HG03064 (cell line): ENCODE data around the gene TIPIN.
"Not testable (repeated sequence)": the region's sequence is repeated elsewhere in the genome, so short reads cannot be mapped to it uniquely, and the experiment has no call there.

Source experiments
- ATAC-seq: cut with Tn5 transposase; IDR thresholded peaks from one replicate; pipeline ENCODE4 v1.9.1; 2021; ENCODE audit warnings: low read depth; ENCODE audit not compliant: unreplicated experiment

Gene TIPIN

DNA sequence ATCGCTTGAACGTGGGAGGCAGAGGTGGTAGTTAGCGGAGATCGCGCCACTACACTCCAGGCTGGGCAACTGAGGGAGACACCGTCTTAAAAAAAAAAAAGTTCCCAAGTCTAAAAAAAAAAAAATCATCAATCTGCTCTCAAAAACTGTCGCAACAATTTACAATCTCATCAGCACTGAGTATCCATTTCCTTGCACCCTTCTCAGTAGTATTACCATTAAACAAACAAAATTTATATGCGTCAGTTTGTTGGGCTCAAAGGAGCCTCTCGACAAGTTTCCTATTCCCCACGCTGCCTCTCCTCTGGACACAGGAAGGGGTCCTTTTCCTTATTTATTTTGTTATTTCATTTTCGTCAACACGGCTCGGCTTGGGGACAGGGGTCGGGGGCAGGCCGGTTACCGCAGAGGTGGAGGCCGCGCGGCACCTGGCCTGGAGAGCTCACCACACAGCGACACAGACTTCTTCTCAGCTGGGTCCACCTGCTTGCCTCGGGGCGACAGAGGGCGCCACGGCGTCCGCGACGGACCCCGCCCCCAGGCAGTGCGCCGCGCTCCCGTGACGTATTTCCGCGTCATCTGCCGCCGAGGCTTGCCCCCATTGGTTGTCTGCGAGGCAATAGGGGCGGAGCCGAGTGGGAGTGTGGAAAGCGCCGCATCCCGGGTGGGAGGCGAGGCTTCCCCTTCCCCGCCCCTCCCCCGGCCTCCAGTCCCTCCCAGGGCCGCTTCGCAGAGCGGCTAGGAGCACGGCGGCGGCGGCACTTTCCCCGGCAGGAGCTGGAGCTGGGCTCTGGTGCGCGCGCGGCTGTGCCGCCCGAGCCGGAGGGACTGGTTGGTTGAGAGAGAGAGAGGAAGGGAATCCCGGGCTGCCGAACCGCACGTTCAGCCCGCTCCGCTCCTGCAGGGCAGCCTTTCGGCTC, 30.0 kb upstream of the TIPIN start, which contains the start of gene MAP2K1:
MAP2K1 (plus strand) TSS at position 709 of the 920 bp plus-strand sequence. CDS start 436 bp downstream, outside the sequence.
- ATAC-seq = peak; percentile 68

DNA sequence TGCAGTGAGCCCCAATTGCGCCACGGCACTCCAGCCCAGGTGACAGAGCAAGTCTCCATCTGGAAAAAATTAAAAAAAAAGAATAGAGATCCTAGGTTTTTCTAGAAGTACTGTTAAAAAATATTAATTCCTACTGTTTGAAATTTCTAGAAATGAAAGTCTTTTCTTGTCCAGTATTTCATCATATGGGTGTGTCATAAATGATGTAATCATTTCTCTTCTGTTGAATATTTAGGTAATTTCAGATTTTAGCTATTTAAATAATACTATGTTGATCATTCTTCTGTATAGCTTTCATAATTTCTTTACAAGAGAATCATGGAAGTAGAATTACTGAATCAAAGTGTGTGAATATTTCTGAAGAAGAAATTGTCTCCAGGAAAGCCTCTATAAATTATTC, 24.9 kb upstream of the TIPIN start:
- ATAC-seq = not testable (repeated sequence)

DNA sequence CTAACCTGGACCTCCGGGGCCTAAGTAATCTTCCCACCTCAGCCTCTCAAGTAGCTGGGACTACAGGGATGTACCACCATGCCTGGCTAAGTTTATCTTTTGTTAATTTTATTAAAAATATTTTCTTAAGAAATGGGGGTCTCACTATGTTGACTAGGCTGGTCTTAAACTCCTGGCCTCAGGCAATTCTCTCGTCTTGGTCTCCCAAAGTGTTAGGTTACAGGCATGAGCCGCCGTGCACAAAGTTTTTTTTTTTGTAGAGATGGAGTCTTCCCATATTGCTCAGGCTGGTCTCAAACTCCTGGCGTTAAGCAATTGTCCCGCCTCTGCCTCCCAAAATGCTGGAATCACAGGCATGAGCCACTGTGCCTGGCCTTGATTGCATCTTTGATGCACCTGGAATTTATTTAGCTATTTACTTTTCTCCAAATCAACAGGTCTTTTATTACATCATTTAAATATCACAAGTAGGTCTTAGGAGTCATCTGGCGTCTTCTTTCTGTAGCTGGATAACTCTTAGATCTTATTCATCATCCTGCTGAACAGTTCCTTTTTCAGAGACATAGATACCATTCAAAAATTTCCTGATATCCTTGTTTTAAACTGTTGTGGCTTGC, 22.4 kb upstream of the TIPIN start:
- ATAC-seq = no peak

DNA sequence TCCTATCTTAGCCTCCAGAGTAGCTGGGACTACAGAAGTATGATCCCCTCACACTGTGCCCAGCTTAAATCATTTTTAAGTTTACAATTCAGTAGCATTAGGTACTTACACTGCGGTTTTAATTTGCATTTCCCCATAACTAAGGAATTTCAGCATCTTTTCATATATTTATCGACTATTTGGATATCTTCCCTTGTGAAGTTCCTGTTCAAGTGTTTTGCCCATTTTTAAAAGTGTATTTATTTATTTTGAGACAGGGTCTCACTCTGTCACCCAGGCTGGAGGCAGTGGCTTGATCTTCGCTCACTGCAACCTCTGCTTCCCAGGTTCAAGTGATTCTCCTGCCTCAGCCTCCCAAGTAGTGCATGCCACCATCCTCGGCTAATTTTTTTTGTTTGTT, 17.7 kb upstream of the TIPIN start:
- ATAC-seq = no peak

DNA sequence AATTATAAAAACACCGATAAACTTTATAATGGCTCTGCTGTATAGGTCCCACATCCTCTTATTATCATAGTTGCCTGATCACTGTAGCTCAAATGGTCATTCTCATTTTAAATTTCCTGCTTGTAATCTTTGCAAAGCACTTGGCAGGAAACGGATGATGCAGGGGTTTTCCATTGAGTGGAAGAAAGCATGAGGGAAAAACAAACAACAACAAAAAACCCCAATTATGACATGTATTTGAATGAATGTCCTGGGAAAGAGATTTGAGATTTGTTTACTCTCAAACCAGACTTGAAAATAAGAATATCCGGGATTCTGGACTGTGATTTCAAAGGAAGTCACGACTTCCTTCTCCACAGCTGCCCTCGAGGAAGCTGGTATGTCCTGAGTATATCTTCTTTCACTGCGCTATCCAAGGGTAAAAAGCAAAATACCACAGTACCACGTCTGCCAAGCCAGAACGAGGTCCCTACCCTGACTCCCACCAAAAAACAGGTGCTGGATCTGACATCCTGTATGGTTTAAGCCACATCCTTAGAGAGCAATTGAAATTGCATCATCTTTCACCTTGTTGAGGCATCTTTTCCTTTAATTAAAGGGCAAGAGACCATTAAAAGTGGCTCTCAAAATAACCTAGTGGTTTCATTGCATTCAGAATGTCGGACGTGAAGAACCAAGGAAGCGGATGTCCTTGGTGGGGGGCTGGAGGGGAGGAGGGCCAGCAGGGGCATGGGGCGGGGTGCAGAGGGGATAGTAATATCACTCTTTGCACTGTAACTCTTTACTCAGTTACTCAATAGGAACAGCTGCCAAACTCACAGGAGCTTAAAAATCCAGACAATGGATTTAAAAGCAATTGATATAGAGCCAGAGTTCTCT, 13.5 kb upstream of the TIPIN start:
- ATAC-seq = no peak

DNA sequence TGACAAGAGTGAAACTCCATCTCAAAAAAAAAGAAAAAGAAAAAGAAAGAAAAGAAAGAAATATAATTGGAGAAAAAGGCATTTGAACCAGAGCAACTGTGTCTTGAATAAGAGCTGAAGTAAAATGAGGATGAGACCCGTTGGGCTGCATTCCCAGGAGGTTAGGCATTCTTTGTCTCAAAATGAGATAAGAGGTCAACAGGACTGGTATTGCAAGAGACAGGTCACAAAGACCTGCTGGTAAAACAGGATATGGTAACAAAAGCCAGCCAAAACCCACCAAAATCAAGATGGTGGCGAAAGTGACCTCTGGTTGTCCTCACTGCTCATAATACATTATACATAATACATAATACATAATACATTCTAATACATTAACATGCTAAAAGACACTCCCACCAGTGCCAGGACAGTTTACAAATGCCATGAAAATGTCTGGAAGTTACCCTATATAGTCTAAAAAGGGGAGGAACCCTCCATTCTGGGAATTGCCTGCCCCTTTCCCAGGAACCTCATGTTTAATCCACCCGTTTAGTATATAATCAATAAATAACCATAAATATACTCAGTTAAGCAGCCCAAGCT, 8.6 kb upstream of the TIPIN start:
- no peak for ATAC-seq

DNA sequence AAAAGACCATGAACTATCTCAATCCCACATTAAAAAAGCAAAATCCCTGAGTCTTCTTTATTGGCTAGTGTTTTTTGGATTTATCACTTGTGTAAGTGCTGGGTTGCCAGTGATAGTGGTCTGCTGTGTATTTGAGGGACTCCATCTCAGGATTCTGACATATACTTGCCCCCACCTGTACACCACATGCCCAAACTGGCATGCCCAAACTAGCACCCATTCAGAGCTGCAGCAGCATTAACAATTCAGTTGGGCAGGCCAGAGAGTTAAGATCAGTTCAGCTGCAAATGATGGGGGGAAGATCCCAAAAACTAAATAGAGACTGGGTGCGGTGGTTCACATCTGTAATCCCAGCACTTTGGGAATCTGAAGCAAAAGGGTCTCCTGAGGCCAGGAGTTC, 6.3 kb upstream of the TIPIN start:
- ATAC-seq = no peak

DNA sequence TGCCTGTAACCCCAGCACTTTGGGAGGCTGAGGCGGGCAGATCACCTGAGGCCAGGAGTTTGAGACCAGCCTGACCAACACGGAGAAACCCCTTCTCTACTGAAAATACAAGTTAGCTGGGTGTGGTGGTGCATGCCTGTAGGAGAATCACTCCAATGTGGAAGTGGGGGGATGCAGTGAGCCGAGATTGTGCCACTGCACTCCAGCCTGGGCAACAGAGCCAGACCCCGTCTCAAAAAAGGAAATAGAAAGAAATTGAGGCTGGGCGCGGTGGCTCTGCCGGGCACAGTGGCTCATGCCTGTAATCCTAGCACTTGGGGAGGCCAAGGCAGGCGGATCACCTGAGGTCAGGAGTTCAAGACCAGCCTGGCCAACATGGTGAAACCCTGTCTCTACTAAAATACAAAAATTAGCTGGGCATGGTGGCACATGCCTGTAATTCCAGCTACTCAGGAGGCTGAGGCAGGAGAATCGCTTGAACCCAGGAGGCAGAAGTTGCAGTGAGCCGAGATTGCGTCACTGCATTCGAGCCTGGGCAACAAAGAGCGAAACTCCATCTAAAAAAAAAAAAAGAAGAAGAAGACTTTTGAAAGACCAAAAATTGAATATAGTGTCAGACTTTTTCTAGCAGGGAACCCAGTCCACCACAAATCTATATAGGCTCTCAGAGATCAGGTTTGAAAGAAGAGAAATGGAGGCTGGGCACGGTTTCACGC, 5.4 kb upstream of the TIPIN start:
- ATAC-seq = not testable (repeated sequence)

DNA sequence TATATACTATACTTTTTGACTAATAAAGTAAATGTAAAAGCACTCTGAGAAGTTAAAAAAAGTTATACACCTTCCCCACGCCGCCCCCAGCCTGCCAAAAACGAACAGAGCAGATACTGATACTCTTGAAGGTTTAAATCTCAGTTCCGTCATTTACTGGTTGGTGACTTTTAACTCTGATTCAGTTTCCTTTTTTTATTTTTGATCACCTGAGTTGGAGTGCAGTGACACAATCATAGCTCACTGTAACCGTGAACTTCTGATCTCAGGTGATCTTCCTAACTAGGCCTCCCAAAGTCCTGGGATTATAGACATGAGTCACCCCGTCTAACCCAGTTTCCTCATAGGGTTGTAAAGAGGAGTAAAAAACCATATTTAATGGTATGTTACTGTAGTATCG, 3.3 kb upstream of the TIPIN start:
- ATAC-seq = no peak

DNA sequence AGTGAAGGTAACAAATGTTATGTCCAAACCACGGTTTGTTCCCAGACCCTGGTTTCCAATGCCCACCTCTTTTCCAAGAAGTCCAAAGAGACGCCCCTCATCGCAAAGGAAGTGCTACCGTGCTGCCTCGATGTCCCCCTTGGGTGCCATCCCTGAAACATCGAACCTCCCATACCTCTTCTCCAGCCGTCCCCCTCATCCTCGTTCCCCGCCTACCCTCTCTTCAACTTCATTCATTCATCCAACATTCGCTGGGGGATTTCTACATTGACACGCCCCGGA, 467 bp downstream of the TIPIN start:
- no peak for ATAC-seq

DNA sequence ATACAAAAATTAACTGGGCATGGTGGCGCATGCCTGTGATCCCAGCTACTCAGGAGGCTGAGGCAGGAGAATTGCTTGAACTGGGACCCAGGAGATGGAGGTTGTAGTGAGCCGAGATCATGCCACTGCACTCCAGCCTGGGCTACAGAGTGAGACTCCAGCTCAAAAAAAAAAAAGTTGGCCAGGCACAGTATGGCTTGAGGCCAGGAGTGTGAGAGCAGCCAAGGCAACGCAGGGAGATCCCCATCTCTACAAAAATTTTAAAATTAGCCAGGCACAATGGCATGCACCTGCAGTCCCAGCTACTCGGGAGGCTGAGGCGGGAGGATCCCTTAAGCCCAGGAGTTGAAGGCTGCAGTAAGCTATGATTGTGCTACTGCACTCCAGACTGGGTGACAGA, 8.0 kb downstream of the TIPIN start:
- ATAC-seq = not testable (repeated sequence)

DNA sequence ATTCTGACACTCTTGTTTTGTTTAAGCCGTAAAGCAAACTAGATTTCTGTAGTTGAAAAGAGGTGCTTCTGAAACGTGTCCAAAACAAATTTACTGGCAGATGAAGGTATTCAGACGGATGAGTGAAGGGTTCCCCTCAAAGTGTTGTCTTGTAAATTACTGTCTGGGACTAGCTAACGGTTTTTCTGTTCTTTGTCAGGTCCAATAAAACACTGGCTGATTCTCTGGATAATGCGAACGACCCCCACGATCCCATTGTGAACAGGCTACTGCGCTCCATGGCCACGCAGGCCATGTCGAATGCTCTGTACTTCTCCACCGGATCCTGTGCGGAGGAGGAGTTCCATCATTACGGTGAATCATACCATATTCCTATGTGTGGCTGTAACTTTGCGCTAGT, 27.7 kb downstream of the TIPIN start:
- ATAC-seq = no peak

DNA sequence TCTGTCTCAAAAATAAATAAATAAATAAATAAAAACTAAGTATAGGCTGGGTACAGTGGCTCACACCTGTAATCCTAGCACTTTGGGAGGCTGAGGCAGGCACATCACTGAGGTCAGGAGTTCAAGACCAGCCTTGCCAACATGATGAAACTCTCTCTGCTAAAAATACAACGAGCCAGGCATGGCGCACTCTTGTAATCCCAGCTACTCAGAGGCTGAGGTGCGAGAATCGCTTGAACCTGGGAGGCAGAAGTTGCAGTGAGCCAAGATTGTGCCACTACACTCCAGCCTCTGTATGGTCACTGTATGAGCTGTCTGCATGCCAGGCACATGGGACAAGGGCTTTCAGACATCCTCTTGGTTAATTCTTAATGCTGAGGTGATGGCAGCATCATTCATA, 28.7 kb downstream of the TIPIN start:
- ATAC-seq = no peak

DNA sequence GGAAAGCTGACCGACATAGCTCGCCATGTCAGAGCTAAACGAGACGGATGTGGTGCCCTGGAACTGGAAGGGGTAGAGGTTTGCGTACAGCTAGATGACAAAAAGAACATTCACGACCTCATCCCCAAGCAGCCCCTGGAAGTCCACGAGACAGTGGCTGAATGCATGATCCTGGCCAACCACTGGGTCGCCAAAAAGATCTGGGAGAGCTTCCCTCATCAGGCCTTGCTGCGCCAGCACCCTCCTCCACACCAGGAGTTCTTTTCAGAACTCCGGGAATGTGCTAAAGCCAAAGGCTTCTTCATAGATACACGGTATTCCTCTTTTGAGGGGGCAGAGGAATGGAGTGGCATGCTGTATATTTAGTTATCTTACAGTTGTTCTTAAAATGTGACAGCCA, 30.4 kb downstream of the TIPIN start:
- ATAC-seq = no peak

DNA sequence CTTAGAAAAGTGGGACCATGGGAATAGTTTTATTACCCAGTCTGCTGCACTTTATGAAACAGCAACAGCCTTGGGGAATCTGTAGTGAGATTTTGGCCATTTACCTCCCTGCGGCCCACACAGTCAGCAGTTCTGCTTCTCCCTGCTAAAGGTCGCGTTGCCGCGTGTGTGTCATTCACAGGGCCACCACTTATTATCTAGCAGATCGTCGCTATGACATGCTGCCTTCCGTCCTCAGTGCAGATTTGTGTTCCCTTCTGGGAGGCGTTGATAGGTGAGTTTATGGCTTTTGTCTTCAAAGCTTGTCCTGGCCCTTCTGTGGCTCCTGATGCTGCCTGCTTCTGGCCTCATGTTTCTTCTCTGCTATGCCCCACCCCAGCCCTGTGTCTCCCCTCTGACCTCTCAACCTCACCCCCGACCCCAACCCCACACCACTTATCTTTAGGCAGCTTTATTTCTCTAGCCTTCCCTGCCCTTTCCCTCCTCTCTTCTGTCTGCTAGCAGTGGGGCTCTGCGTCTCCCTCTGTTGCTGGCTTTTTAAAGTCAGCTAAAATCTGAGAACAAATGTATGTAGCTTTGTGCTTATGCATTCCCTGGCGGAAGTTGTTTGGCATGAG, 33.1 kb downstream of the TIPIN start:
- ATAC-seq = no peak

DNA sequence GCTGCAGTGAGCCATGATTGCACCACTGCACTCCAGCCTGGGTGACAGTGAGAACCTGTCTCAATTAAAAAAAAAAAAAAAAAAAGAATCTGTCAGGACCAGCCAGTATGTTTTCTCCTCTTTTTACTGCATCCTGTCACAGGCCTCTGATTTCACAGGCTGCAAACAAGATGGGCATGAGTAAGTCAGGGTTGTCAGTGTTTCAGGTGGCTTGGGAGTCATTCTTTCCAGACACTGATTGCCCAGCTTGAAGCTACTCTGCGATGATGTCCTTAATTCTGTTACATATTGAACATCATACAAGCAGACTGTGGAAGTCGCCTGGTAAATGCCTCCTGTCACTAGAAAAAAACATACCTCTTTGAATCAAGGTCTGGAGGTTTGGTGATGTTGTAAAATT, 44.3 kb downstream of the TIPIN start:
- no peak for ATAC-seq

DNA sequence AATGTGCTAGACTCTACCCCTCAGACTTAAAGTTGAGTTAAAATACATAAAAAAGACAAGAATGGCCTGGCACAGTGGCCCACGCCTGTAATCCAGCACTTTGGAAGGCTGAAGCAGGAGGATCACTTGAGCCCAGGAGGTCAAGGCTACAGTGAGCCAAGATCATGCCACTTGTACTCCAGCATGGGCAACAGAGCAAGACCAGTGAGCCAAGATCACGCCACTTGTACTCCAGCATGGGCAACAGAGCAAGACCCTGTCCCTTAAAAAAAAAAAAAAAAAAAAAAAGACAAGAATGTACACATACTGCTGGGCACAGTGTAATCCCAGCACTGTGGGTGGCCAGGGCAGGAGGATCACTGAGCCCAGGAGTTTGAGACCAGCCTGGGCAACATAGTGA, 45.7 kb downstream of the TIPIN start:
- ATAC-seq = no peak

DNA sequence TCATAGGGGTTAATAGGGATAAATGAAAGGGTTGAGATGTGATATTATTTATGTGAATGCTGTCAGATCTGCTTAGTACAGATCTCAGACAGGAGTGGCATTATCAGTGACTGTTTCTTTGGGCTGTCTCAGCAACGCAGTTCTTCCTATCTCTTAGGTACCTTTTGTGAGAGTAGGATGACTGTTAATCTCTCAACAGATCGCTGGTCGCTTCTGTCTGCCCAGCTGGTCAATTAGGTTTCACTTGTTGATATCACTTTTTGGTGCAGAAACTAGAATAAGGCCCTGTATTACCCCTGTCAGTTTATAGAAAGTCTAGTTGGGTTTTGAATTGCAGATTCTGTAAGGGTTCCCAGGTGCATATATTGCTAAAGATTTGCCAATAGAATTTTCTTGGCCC, 46.7 kb downstream of the TIPIN start:
- ATAC-seq = no peak

DNA sequence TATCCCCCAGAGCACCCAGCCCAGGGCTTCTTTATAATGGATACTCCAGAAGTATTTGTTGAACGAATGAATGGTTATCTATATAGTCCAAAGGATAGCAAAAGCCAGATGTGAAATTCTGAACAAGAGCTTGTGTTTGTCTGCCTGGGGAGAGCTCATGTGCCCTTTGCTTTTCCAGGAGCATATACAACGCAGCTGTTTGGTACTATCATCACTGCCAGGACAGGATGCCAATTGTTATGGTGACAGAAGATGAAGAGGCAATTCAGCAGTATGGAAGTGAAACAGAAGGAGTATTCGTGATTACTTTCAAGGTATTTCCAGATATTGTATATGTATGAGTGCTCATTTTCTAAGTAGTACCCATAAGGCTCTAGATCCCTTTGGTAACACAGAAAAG, 48.0 kb downstream of the TIPIN start:
- ATAC-seq = no peak

DNA sequence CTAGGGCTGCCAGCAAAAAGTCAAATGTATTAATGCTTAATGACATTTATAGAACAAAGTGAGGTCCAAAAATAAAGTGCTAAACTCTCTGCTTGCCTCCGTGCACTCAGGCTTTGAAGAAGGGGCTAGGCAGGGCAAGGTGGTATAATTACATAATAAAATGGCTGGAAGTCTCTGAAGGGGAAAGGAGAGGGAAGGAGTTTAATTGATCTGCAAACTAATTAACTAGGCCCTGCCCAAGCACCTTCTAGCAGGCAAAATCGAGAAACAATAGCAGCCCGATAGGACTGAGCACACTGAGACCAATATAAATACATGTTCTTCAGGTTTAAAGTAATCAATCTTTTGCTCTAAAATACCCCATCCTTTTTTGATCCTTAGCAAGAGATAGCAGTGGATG, 50.1 kb downstream of the TIPIN start:
- ATAC-seq = no peak
